ENCODE data around the gene DDB1. TPM values are rescaled to one million over a fixed set of nuclear protein-coding genes. Genes with fewer than 3 reads are reported as not detected.
A peak's percentile ranks its signal among the peaks of the same experiment; 100 is the strongest.

Gene DDB1
- total RNA-seq, 2 donors from 2014 or later: 154 to 189 TPM

DNA sequence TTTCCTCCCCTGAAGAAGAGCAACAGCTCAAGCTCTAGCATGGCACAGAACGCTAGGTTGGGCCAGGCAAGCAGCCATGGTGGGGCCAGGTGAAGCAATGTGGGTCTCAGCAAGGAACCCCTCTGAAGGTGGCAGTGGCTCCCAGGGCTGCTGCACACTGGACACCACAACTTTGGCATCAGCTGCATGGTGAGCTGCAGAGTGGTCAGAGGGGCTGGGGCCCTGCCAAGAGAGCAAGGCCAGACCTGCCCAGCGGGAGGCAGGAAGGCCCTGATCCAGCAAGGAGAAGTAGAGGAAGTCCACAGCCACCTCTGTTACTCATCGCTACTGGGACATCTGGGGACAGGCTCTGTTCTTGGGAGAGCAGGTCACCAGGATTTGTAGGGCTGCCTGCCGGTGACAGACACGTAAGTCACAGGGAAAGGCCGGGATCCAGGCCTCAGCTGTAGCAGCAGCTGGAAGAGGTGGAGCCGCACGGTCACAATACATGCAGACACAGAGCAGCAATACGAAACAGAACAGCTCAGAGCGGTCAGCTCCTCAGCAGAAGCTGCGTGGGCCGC is 16.4 kb upstream of the DDB1 start:
- no peak for DNase-seq
- H3K27ac ChIP-seq: no peak overlapping the region
- H3K27me3 ChIP-seq: no peaks in the 10 kb centered on the region
- no peaks in the 10 kb centered on the region for H3K4me1 ChIP-seq
- TF ChIP-seq, protein P1, sequence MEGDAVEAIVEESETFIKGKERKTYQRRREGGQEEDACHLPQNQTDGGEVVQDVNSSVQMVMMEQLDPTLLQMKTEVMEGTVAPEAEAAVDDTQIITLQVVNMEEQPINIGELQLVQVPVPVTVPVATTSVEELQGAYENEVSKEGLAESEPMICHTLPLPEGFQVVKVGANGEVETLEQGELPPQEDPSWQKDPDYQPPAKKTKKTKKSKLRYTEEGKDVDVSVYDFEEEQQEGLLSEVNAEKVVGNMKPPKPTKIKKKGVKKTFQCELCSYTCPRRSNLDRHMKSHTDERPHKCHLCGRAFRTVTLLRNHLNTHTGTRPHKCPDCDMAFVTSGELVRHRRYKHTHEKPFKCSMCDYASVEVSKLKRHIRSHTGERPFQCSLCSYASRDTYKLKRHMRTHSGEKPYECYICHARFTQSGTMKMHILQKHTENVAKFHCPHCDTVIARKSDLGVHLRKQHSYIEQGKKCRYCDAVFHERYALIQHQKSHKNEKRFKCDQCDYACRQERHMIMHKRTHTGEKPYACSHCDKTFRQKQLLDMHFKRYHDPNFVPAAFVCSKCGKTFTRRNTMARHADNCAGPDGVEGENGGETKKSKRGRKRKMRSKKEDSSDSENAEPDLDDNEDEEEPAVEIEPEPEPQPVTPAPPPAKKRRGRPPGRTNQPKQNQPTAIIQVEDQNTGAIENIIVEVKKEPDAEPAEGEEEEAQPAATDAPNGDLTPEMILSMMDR (IDR thresholded peaks at IDR 0.05): no peak
- H3K9ac ChIP-seq (ENCODE audit: low read depth in 2 of 2, low read length in 2 of 2): no peak overlapping the region
- no peak overlapping the region for H3K4me3 ChIP-seq
- H3K9me3 ChIP-seq: no peaks in the 10 kb centered on the region
- intact Hi-C loops (cut with DNase I): no loop called here
- peaks cover 14% of the 10 kb centered on the region for H3K36me3 ChIP-seq

DNA sequence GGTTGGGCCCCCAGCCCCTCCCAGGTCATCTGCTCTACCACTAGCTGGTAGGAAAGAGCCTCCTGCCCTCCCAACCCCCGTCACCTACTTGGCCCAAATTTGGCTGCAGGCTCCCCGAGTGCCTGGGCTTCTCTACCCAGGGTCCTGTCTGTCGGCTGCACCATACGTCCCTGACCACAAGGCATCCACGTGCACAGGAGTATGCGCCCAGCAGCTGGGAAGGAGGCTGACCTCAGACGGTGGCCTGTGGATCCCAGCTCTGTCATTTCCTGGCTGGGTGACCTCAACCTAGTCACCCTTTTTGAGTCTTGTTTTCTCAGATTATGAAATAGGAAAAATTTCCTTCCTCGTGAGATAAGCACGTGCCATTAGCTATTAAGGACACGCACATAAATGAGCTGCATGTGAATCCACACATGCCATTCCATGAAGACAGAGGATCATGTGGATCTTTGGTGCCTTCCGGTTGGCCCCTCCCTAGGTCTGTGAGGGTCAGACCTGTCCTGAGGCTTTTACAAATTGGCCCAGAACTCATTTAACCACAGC is 15.1 kb upstream of the DDB1 start:
- Histone ChIP-seq H3K4me3 (no peak overlapping the region), H3K36me3 (peaks cover 14% of the 10 kb centered on the region), H3K27me3 (no peaks in the 10 kb centered on the region), H3K4me1 (no peaks in the 10 kb centered on the region), H3K9ac (ENCODE audit: low read depth in 2 of 2, low read length in 2 of 2) (no peak overlapping the region), H3K9me3 (no peaks in the 10 kb centered on the region), H3K27ac (no peak overlapping the region)
- DNase-seq: no peak
- TF ChIP-seq, protein P1 (IDR thresholded peaks at IDR 0.05): no peak
- intact Hi-C loops (cut with DNase I): no loop called here

DNA sequence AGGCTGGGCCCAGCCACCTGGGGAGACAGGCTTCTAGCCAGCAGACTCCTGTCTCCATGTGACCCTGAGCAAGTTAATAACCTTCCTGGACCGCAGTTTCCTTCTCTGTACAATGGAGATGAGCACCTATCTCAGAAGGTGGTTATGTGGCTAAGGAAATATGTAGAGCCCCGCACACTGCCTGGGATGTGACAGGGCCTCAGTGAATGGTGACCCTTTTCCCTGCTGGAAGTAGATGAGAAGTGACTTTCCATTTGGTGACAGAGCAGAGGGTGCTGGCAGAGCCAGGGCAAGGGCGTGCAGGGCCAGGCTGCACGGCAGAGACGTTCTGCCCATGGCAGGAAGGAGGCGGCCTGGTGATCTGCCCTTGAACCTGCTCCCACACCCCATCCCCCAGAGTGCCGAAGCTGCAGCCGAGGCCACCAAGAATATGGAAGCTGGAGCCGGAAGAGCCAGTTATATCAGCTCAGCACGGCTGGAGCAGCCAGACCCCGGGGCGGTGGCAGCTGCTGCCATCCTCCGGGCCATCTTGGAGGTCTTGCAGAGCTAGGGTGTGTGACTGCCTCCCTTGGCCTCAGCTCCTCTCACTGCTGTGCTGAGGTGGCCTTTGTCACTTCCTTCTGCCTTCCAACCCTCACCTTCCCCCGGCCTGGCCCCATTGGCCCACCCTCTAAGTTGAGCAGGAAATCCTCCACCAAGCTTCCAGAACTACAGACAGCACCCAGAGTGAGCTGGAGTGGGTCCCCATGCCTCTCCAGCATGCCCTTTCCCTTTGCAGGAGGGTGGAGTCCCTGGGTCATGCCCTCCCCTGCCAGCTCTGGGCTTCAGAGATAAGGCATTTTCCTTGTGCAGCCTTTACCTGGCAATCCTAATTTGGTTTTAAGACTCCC is 13.3 kb upstream of the DDB1 start:
- intact Hi-C loops (cut with DNase I): no loop called here
- Histone ChIP-seq H3K4me3 (no peak overlapping the region), H3K9ac (ENCODE audit: low read depth in 2 of 2, low read length in 2 of 2) (peak overlapping the region in 1 of 2 donors; percentile 51), H3K4me1 (no peaks in the 10 kb centered on the region), H3K27me3 (no peaks in the 10 kb centered on the region), H3K9me3 (no peaks in the 10 kb centered on the region), H3K27ac (peak overlapping the region; percentile 47), H3K36me3 (peaks cover 10% of the 10 kb centered on the region)
- peak; percentile 46 for DNase-seq
- TF ChIP-seq, protein P1 (IDR thresholded peaks at IDR 0.05): no peak

DNA sequence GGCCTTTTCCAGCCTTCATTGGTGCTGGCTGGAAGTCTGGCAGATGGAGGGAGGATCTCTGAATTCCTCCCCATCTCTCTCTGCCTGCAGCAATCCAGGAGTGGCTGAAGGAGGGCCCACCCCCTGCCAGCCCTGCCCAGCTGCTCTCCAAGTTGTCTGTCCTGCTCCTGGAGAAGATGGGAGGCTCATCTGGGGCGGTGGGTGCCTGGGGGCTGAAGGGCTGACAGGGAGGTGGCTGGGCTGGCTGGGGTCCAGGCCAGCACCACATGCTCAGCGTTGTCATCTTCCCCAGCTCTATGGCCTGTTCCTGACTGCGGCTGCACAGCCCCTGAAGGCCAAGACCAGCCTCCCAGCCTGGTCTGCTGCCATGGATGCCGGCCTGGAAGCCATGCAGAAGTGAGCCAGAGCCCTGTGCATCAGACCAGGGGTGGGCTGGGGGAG is 12.3 kb upstream of the DDB1 start:
- Histone ChIP-seq H3K9me3 (no peaks in the 10 kb centered on the region), H3K4me3 (no peak overlapping the region), H3K27me3 (no peaks in the 10 kb centered on the region), H3K9ac (ENCODE audit: low read depth in 2 of 2, low read length in 2 of 2) (no peak overlapping the region), H3K36me3 (peaks cover 10% of the 10 kb centered on the region), H3K4me1 (no peaks in the 10 kb centered on the region), H3K27ac (no peak overlapping the region)
- intact Hi-C loops (cut with DNase I): no loop called here
- DNase-seq: no peak
- TF ChIP-seq, protein P1 (IDR thresholded peaks at IDR 0.05): no peak

DNA sequence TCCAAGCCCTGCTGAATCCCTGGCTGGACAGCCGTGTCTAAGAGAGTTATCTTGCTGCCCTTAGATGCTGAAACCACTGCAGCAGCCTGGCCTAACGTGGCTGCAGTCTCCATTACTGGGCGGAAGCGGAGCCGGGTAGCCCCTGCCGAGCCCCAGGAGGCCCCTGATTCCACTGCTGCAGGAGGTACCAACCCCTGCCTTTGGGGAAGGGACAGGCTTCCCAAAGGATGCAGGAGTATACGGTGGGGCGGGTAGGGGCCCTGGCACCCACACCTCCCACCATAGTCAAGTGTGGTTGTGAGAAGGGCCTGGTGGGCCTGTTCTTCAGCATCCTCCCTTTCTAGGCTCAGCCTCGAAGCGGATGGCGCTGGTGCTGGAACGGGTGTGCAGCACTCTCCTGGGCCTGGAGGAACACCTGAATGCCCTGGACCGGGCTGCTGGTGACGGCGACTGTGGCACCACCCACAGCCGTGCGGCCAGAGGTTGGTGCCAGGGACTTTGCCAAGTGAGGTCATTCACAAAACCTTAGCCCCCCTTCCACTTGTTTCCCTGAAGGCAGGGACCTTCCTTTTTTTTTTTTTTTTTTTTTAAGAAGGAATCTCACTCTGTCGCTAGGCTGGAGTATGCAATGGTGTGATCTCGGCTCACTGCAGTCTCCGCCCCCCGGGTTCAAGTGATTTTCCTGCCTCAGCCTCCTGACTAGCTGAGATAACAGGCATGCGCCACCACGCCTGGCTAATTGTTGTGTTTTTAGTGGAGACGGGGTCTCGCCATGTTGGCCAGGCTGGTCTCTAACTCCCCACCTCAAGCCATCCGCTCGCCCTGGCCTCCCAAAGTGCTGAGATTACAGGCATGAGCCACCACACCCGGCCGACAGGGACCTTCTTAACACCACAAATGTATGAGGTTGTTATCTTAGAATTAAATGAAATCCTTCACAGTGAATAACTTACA is 11.2 kb upstream of the DDB1 start:
- peaks cover 7% of the 10 kb centered on the region for H3K36me3 ChIP-seq
- H3K9me3 ChIP-seq: no peaks in the 10 kb centered on the region
- H3K27ac ChIP-seq: no peak overlapping the region
- no peaks in the 10 kb centered on the region for H3K4me1 ChIP-seq
- H3K4me3 ChIP-seq: no peak overlapping the region
- DNase-seq: no peak
- TF ChIP-seq, protein P1 (IDR thresholded peaks at IDR 0.05): no peak
- no peak overlapping the region for H3K9ac ChIP-seq (ENCODE audit: low read depth in 2 of 2, low read length in 2 of 2)
- H3K27me3 ChIP-seq: no peaks in the 10 kb centered on the region
- intact Hi-C loops (cut with DNase I): no loop called here
